Nephron (organoid): ENCODE measurements around the gene PRODH2.

Experiments
- H3K27ac Mint-ChIP-seq, 3 experiments: 2 replicates each; pipeline ENCODE4 v1.8.0; 2020; ENCODE audit warnings: mixed read lengths in 3 of 3, mild to moderate bottlenecking in 2 of 3, moderate library complexity in 1 of 3
- H3K27me3 Mint-ChIP-seq: 2 replicates; pipeline ENCODE4 v1.8.0; 2021; ENCODE audit warnings: low read depth, mild to moderate bottlenecking, moderate library complexity, mixed read lengths
- H3K36me3 Mint-ChIP-seq: 2 replicates; pipeline ENCODE4 v1.8.0; 2020; ENCODE audit warnings: low read depth, mixed read lengths
- H3K4me1 Mint-ChIP-seq: 2 replicates; pipeline ENCODE4 v1.8.0; 2020; ENCODE audit warnings: mixed read lengths
- H3K4me3 Mint-ChIP-seq, 3 experiments: 2 replicates each; pipeline ENCODE4 v1.8.0; 2020; ENCODE audit warnings: mild to moderate bottlenecking in 3 of 3, mixed read lengths in 3 of 3, moderate library complexity in 2 of 3
- H3K9me3 Mint-ChIP-seq: 2 replicates; pipeline ENCODE4 v1.8.0; 2020; ENCODE audit warnings: mixed read lengths
- TF ChIP-seq, protein P1 (sequence below), 3 experiments: fragments of 200-600 bp; sonication (generic); IDR thresholded peaks; one replicate each; pipeline ENCODE4 v1.5.0; 2021; ENCODE audit warnings: antibody characterized with exemption in 3 of 3; ENCODE audit not compliant: unreplicated experiment in 3 of 3

The PRODH2 gene

DNA sequence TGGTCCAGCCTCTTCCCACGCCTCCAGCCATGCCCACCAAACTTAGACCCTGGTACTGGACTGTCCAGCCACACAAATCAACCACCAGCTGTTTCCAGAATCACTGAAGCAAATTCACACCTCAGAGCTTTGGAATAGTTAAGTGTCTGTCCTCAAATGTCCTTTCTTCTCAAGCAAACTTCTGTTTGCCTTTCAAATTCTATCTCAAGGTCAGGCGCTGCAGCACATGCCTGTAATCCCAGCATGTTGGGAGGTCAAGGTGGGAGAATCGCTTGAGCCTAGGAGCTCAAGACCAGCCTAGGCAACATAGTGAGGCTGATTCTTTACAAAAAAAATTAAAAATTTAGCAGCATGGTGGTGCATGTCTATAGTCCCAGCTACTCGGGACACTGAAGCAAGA, 19.4 kb upstream of the PRODH2 start:
- Mint-ChIP-seq H3K27ac (no peak overlapping the region), H3K36me3 (peaks cover 4% of the 10 kb centered on the region), H3K9me3 (no peaks in the 10 kb centered on the region), H3K27me3 (peaks cover 42% of the 10 kb centered on the region), H3K4me3 (no peak overlapping the region), H3K4me1 (no peaks in the 10 kb centered on the region)
- TF ChIP-seq, protein P1, sequence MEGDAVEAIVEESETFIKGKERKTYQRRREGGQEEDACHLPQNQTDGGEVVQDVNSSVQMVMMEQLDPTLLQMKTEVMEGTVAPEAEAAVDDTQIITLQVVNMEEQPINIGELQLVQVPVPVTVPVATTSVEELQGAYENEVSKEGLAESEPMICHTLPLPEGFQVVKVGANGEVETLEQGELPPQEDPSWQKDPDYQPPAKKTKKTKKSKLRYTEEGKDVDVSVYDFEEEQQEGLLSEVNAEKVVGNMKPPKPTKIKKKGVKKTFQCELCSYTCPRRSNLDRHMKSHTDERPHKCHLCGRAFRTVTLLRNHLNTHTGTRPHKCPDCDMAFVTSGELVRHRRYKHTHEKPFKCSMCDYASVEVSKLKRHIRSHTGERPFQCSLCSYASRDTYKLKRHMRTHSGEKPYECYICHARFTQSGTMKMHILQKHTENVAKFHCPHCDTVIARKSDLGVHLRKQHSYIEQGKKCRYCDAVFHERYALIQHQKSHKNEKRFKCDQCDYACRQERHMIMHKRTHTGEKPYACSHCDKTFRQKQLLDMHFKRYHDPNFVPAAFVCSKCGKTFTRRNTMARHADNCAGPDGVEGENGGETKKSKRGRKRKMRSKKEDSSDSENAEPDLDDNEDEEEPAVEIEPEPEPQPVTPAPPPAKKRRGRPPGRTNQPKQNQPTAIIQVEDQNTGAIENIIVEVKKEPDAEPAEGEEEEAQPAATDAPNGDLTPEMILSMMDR (IDR thresholded peaks at IDR 0.05; ENCODE audit: unreplicated experiment in 3 of 3), result no peak

DNA sequence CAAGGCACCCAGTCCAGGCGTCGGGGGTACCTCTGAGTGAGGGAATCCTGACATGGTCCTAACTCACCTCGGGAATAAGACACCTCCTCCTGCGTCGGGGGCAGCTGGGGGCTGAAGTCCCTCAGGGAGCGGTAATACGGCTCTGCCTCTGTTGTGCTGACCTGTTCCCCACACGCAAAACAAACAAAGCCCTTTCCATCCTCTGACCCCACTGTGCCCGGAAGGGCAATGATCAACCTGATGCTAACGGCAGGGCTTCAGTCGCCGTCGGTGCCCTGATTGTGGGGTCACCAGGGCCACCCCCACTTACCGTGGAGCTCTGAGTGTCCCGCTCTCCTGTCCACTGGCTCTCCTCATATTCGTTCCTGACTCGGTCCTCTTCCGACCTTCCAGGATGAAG, 18.3 kb upstream of the PRODH2 start:
- H3K27ac Mint-ChIP-seq, result no peak overlapping the region
- no peaks in the 10 kb centered on the region for H3K4me1 Mint-ChIP-seq
- H3K27me3 Mint-ChIP-seq, result peaks cover 37% of the 10 kb centered on the region
- H3K9me3 Mint-ChIP-seq, result no peaks in the 10 kb centered on the region
- TF ChIP-seq, protein P1 (IDR thresholded peaks at IDR 0.05; ENCODE audit: unreplicated experiment in 3 of 3), result no peak
- peaks cover 4% of the 10 kb centered on the region for H3K36me3 Mint-ChIP-seq
- no peak overlapping the region for H3K4me3 Mint-ChIP-seq

DNA sequence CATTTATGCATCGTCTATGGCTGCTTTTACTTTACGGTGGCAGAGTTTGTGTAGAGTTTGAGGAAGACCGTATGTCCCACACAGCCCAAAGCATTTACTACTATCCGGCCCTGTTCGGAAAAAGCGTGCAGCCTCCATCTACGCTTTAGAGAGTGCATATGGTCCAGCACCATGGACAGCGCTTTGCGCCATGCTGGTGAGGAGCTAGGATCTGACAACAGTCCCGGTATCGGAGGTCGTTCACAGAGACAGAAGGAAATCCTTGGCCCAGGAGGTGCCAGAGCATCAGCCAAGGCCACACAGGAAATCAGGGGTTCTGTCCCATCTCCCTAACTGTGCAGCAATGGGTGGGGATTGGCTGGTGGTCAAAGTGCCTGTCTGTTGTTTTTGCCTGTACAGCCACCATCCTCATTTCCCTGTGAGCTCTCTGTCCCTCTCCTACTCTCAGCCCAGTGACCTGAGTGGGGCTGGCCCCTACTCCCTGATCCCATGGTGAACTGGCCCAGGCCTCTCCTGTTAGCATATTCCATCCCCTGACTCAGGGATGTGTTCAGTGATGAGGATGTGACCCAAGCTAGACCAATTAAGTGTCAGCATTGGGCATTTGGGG, 16.2 kb upstream of the PRODH2 start:
- Mint-ChIP-seq H3K27ac (no peak overlapping the region), H3K9me3 (no peaks in the 10 kb centered on the region), H3K4me1 (no peaks in the 10 kb centered on the region), H3K36me3 (peaks cover 4% of the 10 kb centered on the region), H3K4me3 (no peak overlapping the region), H3K27me3 (peaks cover 29% of the 10 kb centered on the region)
- TF ChIP-seq, protein P1 (IDR thresholded peaks at IDR 0.05; ENCODE audit: unreplicated experiment in 3 of 3), result no peak

DNA sequence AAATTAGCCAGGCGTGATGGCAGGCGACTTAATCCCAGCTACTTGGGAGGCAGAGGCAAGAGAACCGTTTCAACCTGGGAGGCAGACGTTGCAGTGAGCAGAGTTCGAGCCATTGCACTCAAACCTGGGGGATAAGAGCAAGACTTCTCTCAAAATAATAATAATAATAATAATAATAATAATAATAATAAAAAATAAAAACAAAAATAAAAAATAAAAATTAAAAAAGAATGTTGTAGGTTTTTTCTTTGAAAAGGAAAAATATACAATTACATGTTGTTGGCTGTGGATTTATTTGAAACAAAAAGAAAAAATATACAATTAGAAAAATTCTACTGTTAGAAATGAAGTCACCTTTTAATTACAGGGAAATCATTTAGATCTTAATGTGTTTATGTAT, 11.5 kb upstream of the PRODH2 start:
- Mint-ChIP-seq H3K9me3 (no peaks in the 10 kb centered on the region), H3K36me3 (peaks cover 8% of the 10 kb centered on the region), H3K4me1 (no peaks in the 10 kb centered on the region), H3K27ac (no peak overlapping the region), H3K27me3 (peaks cover 16% of the 10 kb centered on the region), H3K4me3 (no peak overlapping the region)
- TF ChIP-seq, protein P1 (IDR thresholded peaks at IDR 0.05; ENCODE audit: unreplicated experiment in 3 of 3), result no peak

DNA sequence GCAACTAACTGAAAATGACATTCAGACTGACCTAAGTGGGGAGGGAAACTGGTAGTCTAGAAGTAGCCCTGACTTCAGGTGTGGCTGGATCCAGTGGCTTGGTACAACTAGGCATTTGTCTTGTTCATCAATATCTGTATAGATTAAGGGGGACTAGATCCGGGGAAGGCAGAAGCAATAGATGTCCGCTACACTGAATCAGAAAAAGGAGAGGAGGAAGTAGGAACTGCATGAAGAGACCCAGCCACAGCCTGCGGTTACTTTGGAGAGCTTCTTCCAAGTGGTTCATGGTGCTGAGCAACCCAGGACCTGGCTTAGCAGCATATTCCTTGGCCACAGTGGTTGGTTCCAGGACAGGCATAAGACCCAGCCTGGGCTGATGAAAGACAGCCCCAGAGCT, 9.9 kb upstream of the PRODH2 start:
- no peaks in the 10 kb centered on the region for H3K9me3 Mint-ChIP-seq
- no peak overlapping the region for H3K27ac Mint-ChIP-seq
- TF ChIP-seq, protein P1 (IDR thresholded peaks at IDR 0.05; ENCODE audit: unreplicated experiment in 3 of 3), result no peak
- no peaks in the 10 kb centered on the region for H3K4me1 Mint-ChIP-seq
- H3K36me3 Mint-ChIP-seq, result peaks cover 4% of the 10 kb centered on the region
- H3K4me3 Mint-ChIP-seq, result no peak overlapping the region
- H3K27me3 Mint-ChIP-seq, result peaks cover 18% of the 10 kb centered on the region

DNA sequence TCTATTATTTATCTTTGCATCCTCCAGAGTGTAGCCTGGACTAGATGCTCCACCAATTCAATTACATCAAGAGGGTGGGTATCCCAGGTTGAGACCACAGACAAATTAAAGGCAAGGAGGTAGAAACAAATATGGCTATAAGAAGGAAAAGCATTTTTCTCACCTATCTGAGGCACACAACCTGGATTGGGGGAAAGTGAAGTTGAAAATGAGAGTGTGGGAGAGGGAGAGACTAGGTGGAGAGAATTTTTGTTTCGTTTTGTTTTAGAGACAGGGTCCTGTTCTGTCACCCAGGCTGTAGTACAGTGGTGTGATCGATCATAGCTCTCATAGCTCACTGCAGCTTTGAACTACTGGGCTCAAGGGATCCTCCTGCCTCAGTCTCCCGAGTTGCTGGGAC, 5.8 kb upstream of the PRODH2 start:
- H3K4me1 Mint-ChIP-seq, result no peaks in the 10 kb centered on the region
- H3K27me3 Mint-ChIP-seq, result peaks cover 23% of the 10 kb centered on the region
- H3K36me3 Mint-ChIP-seq, result peaks cover 4% of the 10 kb centered on the region
- H3K27ac Mint-ChIP-seq, result no peak overlapping the region
- H3K4me3 Mint-ChIP-seq, result no peak overlapping the region
- TF ChIP-seq, protein P1 (IDR thresholded peaks at IDR 0.05; ENCODE audit: unreplicated experiment in 3 of 3), result no peak
- H3K9me3 Mint-ChIP-seq, result no peaks in the 10 kb centered on the region
